Measurements from ENCODE around the gene IGF1R.

Gene IGF1R

GRCh38 chr15:98834976-98835375 lies 186.6 kb downstream of the IGF1R start:
- H3K4me1 ChIP-seq (ENCODE audit: control insufficient read depth, insufficient read depth, low read length) = no peaks in the 10 kb centered on the region
- no peak overlapping the region for H3K4me3 ChIP-seq (ENCODE audit: low read length)
- H3K36me3 ChIP-seq (ENCODE audit: insufficient read depth, low read length) = peaks cover 11% of the 10 kb centered on the region
- peaks cover 16% of the 10 kb centered on the region for H3K9me3 ChIP-seq (replicated peaks; ENCODE audit: low read length)
- H3K27me3 ChIP-seq (ENCODE audit: control insufficient read depth, insufficient read depth, low read length) = no peaks in the 10 kb centered on the region
- H3K4me2 ChIP-seq (ENCODE audit: low read length) = no peak overlapping the region
- H3K9ac ChIP-seq (ENCODE audit: low read depth, low read length) = no peak overlapping the region

GRCh38 chr15:98835876-98836275 lies 187.5 kb downstream of the IGF1R start:
- peaks cover 11% of the 10 kb centered on the region for H3K36me3 ChIP-seq (ENCODE audit: insufficient read depth, low read length)

GRCh38 chr15:98838387-98839259 lies 190.3 kb downstream of the IGF1R start:
- Histone ChIP-seq H3K9me3 (replicated peaks; ENCODE audit: low read length) (no peaks in the 10 kb centered on the region), H3K9ac (ENCODE audit: low read depth, low read length) (no peak overlapping the region), H3K4me1 (ENCODE audit: control insufficient read depth, insufficient read depth, low read length) (peaks cover 3% of the 10 kb centered on the region), H3K27me3 (ENCODE audit: control insufficient read depth, insufficient read depth, low read length) (no peaks in the 10 kb centered on the region), H3K36me3 (ENCODE audit: insufficient read depth, low read length) (peaks cover 8% of the 10 kb centered on the region), H3K4me2 (ENCODE audit: low read length) (no peak overlapping the region), H3K4me3 (ENCODE audit: low read length) (no peak overlapping the region)

More at GRCh38 chr15:98835876-98836275, 187.5 kb downstream of the IGF1R start:
- Histone ChIP-seq H3K9ac (ENCODE audit: low read depth, low read length) (no peak overlapping the region), H3K9me3 (replicated peaks; ENCODE audit: low read length) (peaks cover 12% of the 10 kb centered on the region), H3K4me1 (ENCODE audit: control insufficient read depth, insufficient read depth, low read length) (no peaks in the 10 kb centered on the region), H3K4me3 (ENCODE audit: low read length) (no peak overlapping the region), H3K4me2 (ENCODE audit: low read length) (no peak overlapping the region), H3K27me3 (ENCODE audit: control insufficient read depth, insufficient read depth, low read length) (no peaks in the 10 kb centered on the region)

GRCh38 chr15:98840053-98840452 lies 191.7 kb downstream of the IGF1R start:
- H3K9me3 ChIP-seq (replicated peaks; ENCODE audit: low read length) = no peaks in the 10 kb centered on the region
- no peaks in the 10 kb centered on the region for H3K27me3 ChIP-seq (ENCODE audit: control insufficient read depth, insufficient read depth, low read length)
- H3K36me3 ChIP-seq (ENCODE audit: insufficient read depth, low read length) = no peaks in the 10 kb centered on the region
- no peak overlapping the region for H3K4me3 ChIP-seq (ENCODE audit: low read length)
- H3K4me2 ChIP-seq (ENCODE audit: low read length) = no peak overlapping the region
- peaks cover 3% of the 10 kb centered on the region for H3K4me1 ChIP-seq (ENCODE audit: control insufficient read depth, insufficient read depth, low read length)
- no peak overlapping the region for H3K9ac ChIP-seq (ENCODE audit: low read depth, low read length)

- H3K9me3 ChIP-seq (replicated peaks; ENCODE audit: low read length) = no peaks in the 10 kb centered on the region
- H3K4me3 ChIP-seq (ENCODE audit: low read length) = no peak overlapping the region
- H3K4me1 ChIP-seq (ENCODE audit: control insufficient read depth, insufficient read depth, low read length) = peaks cover 3% of the 10 kb centered on the region
- no peaks in the 10 kb centered on the region for H3K36me3 ChIP-seq (ENCODE audit: insufficient read depth, low read length)
- no peaks in the 10 kb centered on the region for H3K27me3 ChIP-seq (ENCODE audit: control insufficient read depth, insufficient read depth, low read length)
- no peak overlapping the region for H3K4me2 ChIP-seq (ENCODE audit: low read length)
- no peak overlapping the region for H3K9ac ChIP-seq (ENCODE audit: low read depth, low read length)
Measured at GRCh38 chr15:98841419-98841970, 193.2 kb downstream of the IGF1R start.

GRCh38 chr15:98842192-98842972 lies 194.0 kb downstream of the IGF1R start:
- Histone ChIP-seq H3K4me1 (ENCODE audit: control insufficient read depth, insufficient read depth, low read length) (peaks cover 3% of the 10 kb centered on the region), H3K4me2 (ENCODE audit: low read length) (no peak overlapping the region), H3K36me3 (ENCODE audit: insufficient read depth, low read length) (no peaks in the 10 kb centered on the region), H3K9ac (ENCODE audit: low read depth, low read length) (no peak overlapping the region), H3K9me3 (replicated peaks; ENCODE audit: low read length) (no peaks in the 10 kb centered on the region), H3K4me3 (ENCODE audit: low read length) (no peak overlapping the region), H3K27me3 (ENCODE audit: control insufficient read depth, insufficient read depth, low read length) (no peaks in the 10 kb centered on the region)

- Histone ChIP-seq H3K4me2 (ENCODE audit: low read length) (no peak overlapping the region), H3K27me3 (ENCODE audit: control insufficient read depth, insufficient read depth, low read length) (no peaks in the 10 kb centered on the region), H3K9me3 (replicated peaks; ENCODE audit: low read length) (no peaks in the 10 kb centered on the region), H3K4me1 (ENCODE audit: control insufficient read depth, insufficient read depth, low read length) (peaks cover 3% of the 10 kb centered on the region), H3K4me3 (ENCODE audit: low read length) (no peak overlapping the region), H3K36me3 (ENCODE audit: insufficient read depth, low read length) (no peaks in the 10 kb centered on the region), H3K9ac (ENCODE audit: low read depth, low read length) (no peak overlapping the region)
Measured at GRCh38 chr15:98842973-98843285, 194.6 kb downstream of the IGF1R start.

- H3K4me1 ChIP-seq (ENCODE audit: control insufficient read depth, insufficient read depth, low read length) = peaks cover 3% of the 10 kb centered on the region
- H3K4me2 ChIP-seq (ENCODE audit: low read length) = no peak overlapping the region
- no peaks in the 10 kb centered on the region for H3K9me3 ChIP-seq (replicated peaks; ENCODE audit: low read length)
- no peak overlapping the region for H3K9ac ChIP-seq (ENCODE audit: low read depth, low read length)
- H3K4me3 ChIP-seq (ENCODE audit: low read length) = no peak overlapping the region
- H3K27me3 ChIP-seq (ENCODE audit: control insufficient read depth, insufficient read depth, low read length) = no peaks in the 10 kb centered on the region
- no peaks in the 10 kb centered on the region for H3K36me3 ChIP-seq (ENCODE audit: insufficient read depth, low read length)
Measured at GRCh38 chr15:98843844-98844243, 195.5 kb downstream of the IGF1R start.

- Histone ChIP-seq H3K4me3 (ENCODE audit: low read length) (no peak overlapping the region), H3K9me3 (replicated peaks; ENCODE audit: low read length) (no peaks in the 10 kb centered on the region), H3K27me3 (ENCODE audit: control insufficient read depth, insufficient read depth, low read length) (no peaks in the 10 kb centered on the region), H3K9ac (ENCODE audit: low read depth, low read length) (no peak overlapping the region), H3K4me2 (ENCODE audit: low read length) (no peak overlapping the region), H3K4me1 (ENCODE audit: control insufficient read depth, insufficient read depth, low read length) (peaks cover 3% of the 10 kb centered on the region), H3K36me3 (ENCODE audit: insufficient read depth, low read length) (no peaks in the 10 kb centered on the region)
Measured at GRCh38 chr15:98844261-98844660, 195.9 kb downstream of the IGF1R start.

- H3K4me3 ChIP-seq (ENCODE audit: low read length) = no peak overlapping the region
- H3K36me3 ChIP-seq (ENCODE audit: insufficient read depth, low read length) = no peaks in the 10 kb centered on the region
- no peak overlapping the region for H3K9ac ChIP-seq (ENCODE audit: low read depth, low read length)
- H3K4me1 ChIP-seq (ENCODE audit: control insufficient read depth, insufficient read depth, low read length) = peaks cover 3% of the 10 kb centered on the region
- no peaks in the 10 kb centered on the region for H3K9me3 ChIP-seq (replicated peaks; ENCODE audit: low read length)
- no peak overlapping the region for H3K4me2 ChIP-seq (ENCODE audit: low read length)
- no peaks in the 10 kb centered on the region for H3K27me3 ChIP-seq (ENCODE audit: control insufficient read depth, insufficient read depth, low read length)
Measured at GRCh38 chr15:98845138-98845884, 197.0 kb downstream of the IGF1R start.

- Histone ChIP-seq H3K4me2 (ENCODE audit: low read length) (peak overlapping the region; percentile 97), H3K4me3 (ENCODE audit: low read length) (no peak overlapping the region), H3K36me3 (ENCODE audit: insufficient read depth, low read length) (no peaks in the 10 kb centered on the region), H3K27me3 (ENCODE audit: control insufficient read depth, insufficient read depth, low read length) (no peaks in the 10 kb centered on the region), H3K9me3 (replicated peaks; ENCODE audit: low read length) (no peaks in the 10 kb centered on the region), H3K4me1 (ENCODE audit: control insufficient read depth, insufficient read depth, low read length) (peaks cover 49% of the 10 kb centered on the region), H3K9ac (ENCODE audit: low read depth, low read length) (peak overlapping the region; percentile 89)
Measured at GRCh38 chr15:98850961-98851572, 202.7 kb downstream of the IGF1R start.

Data from skeletal muscle satellite cell (primary cell).